Measurements from ENCODE around the gene BLOC1S3.

Gene BLOC1S3

GRCh38 chr19:45211751-45212381, 33.3 kb downstream of the BLOC1S3 start:
- Histone ChIP-seq H3K4me3 (ENCODE audit: low read depth, low read length, poor library complexity, severe bottlenecking) (no peak overlapping the region), H3K27me3 (ENCODE audit: insufficient read depth, low read length) (no peaks in the 10 kb centered on the region), H3K9me3 (ENCODE audit: low read length) (no peaks in the 10 kb centered on the region), H3K4me2 (ENCODE audit: low read length) (no peak overlapping the region), H3K36me3 (ENCODE audit: insufficient read depth, low read length) (no peaks in the 10 kb centered on the region), H3K9ac (ENCODE audit: low read length) (no peak overlapping the region), H2AFZ (ENCODE audit: low read length) (no peak overlapping the region), H3F3A (ENCODE audit: insufficient read depth, low read length) (no peaks in the 10 kb centered on the region), H3K27ac (ENCODE audit: low read depth, low read length, poor library complexity, severe bottlenecking) (no peak overlapping the region), H3K79me2 (ENCODE audit: insufficient read depth, low read length) (no peaks in the 10 kb centered on the region), H4K20me1 (ENCODE audit: insufficient read depth, low read length) (no peaks in the 10 kb centered on the region), H3K4me1 (ENCODE audit: insufficient read depth, low read length, severe bottlenecking) (no peaks in the 10 kb centered on the region), H3K9me2 (ENCODE audit: low read depth, low read length) (no peaks in the 10 kb centered on the region)
- TF ChIP-seq EZH2 (IDR thresholded peaks at IDR 0.05; ENCODE audit: borderline replicate concordance, low read length) = no peak
- TF ChIP-seq, protein P1, sequence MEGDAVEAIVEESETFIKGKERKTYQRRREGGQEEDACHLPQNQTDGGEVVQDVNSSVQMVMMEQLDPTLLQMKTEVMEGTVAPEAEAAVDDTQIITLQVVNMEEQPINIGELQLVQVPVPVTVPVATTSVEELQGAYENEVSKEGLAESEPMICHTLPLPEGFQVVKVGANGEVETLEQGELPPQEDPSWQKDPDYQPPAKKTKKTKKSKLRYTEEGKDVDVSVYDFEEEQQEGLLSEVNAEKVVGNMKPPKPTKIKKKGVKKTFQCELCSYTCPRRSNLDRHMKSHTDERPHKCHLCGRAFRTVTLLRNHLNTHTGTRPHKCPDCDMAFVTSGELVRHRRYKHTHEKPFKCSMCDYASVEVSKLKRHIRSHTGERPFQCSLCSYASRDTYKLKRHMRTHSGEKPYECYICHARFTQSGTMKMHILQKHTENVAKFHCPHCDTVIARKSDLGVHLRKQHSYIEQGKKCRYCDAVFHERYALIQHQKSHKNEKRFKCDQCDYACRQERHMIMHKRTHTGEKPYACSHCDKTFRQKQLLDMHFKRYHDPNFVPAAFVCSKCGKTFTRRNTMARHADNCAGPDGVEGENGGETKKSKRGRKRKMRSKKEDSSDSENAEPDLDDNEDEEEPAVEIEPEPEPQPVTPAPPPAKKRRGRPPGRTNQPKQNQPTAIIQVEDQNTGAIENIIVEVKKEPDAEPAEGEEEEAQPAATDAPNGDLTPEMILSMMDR (IDR thresholded peaks at IDR 0.05; ENCODE audit: low read length) = no peak

DNA sequence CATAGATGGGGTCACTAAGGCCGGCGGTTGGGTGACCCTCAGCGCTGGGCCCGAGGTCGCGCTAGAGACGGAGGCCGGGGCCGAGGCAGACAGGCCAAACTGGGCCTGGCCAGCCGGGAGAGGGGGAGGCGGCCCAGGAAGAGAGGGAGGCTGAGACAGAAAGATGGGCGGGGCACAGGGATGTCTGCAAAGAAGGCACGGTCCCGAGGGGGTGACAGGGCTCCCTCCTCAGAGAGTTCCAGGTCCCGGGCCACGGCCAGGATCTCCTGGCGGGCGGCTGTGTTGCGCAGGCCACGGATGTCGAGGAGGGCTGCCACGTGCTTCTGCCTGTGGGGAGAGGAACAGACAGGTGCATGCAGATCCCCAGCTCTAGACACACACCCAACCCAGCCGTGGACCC, 34.4 kb downstream of the BLOC1S3 start:
- Histone ChIP-seq H3K36me3 (ENCODE audit: insufficient read depth, low read length) (no peaks in the 10 kb centered on the region), H3F3A (ENCODE audit: insufficient read depth, low read length) (no peaks in the 10 kb centered on the region), H3K27ac (ENCODE audit: low read depth, low read length, poor library complexity, severe bottlenecking) (no peak overlapping the region), H3K4me1 (ENCODE audit: insufficient read depth, low read length, severe bottlenecking) (no peaks in the 10 kb centered on the region), H3K4me3 (ENCODE audit: low read depth, low read length, poor library complexity, severe bottlenecking) (no peak overlapping the region), H3K27me3 (ENCODE audit: insufficient read depth, low read length) (no peaks in the 10 kb centered on the region), H3K79me2 (ENCODE audit: insufficient read depth, low read length) (no peaks in the 10 kb centered on the region), H3K9me2 (ENCODE audit: low read depth, low read length) (no peaks in the 10 kb centered on the region), H3K9ac (ENCODE audit: low read length) (no peak overlapping the region), H3K9me3 (ENCODE audit: low read length) (no peaks in the 10 kb centered on the region), H3K4me2 (ENCODE audit: low read length) (no peak overlapping the region), H4K20me1 (ENCODE audit: insufficient read depth, low read length) (no peaks in the 10 kb centered on the region), H2AFZ (ENCODE audit: low read length) (no peak overlapping the region)
- TF ChIP-seq, protein P1 (IDR thresholded peaks at IDR 0.05; ENCODE audit: low read length) = no peak

DNA sequence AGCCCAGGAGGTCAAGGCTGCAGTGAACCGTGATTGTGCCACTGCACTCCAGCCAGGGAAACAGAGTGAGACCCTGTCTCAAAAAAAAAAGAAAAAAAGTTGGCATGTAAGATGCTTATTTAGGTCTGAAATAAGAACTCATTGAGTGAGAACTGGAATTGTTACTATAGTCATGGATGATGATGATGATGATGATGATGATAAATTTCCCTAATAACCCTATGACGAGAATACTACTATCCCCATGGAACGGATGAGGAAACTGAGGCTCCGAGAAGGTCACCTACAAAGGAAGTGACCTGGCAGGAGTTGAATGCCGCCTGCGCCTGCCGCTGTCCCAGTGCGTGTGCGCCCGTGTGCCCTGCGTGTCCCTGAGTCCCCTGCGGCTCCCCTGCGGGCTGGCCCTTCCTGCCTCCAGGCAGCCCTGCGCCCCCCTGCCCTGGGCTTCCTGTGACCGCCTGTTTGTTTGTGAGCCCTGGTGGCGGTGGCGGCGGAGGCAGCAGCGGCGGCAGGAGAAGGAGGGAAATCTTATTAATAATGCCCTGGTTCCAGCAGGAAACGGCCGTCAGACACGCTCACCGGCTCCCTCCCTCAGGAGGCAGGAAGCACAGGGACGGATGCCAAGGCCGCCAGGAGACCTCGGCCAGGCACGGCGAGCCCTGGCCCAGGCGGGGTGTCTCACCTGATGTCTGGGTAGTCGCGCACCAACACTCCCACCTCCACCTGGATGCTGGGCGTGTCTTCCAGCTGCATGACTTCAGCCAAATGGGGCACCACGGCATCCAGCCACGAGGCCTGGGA, 37.0 kb downstream of the BLOC1S3 start:
- H3K4me1 ChIP-seq (ENCODE audit: insufficient read depth, low read length, severe bottlenecking) = no peaks in the 10 kb centered on the region
- no peaks in the 10 kb centered on the region for H3K9me3 ChIP-seq (ENCODE audit: low read length)
- H3K27me3 ChIP-seq (ENCODE audit: insufficient read depth, low read length) = no peaks in the 10 kb centered on the region
- no peak overlapping the region for H3K9ac ChIP-seq (ENCODE audit: low read length)
- no peak overlapping the region for H3K4me2 ChIP-seq (ENCODE audit: low read length)
- no peak overlapping the region for H2AFZ ChIP-seq (ENCODE audit: low read length)
- H3K4me3 ChIP-seq (ENCODE audit: low read depth, low read length, poor library complexity, severe bottlenecking) = no peak overlapping the region
- no peaks in the 10 kb centered on the region for H3F3A ChIP-seq (ENCODE audit: insufficient read depth, low read length)
- H3K27ac ChIP-seq (ENCODE audit: low read depth, low read length, poor library complexity, severe bottlenecking) = no peak overlapping the region
- TF ChIP-seq, protein P1 (IDR thresholded peaks at IDR 0.05; ENCODE audit: low read length) = no peak
- no peak for TF ChIP-seq EZH2 (IDR thresholded peaks at IDR 0.05; ENCODE audit: borderline replicate concordance, low read length)
- H3K36me3 ChIP-seq (ENCODE audit: insufficient read depth, low read length) = no peaks in the 10 kb centered on the region
- no peaks in the 10 kb centered on the region for H4K20me1 ChIP-seq (ENCODE audit: insufficient read depth, low read length)
- no peaks in the 10 kb centered on the region for H3K9me2 ChIP-seq (ENCODE audit: low read depth, low read length)
- no peaks in the 10 kb centered on the region for H3K79me2 ChIP-seq (ENCODE audit: insufficient read depth, low read length)

All from OCI-LY1 (cell line).